A673 (cell line): ENCODE data around the gene ANKRD53.

Source experiments
- CTCF ChIP-seq: fragments of 300-800, 200-600 bp; sonication (generic); conservative IDR thresholded peaks from 2 replicates; pipeline ENCODE4 v1.5.1; 2017; ENCODE audit warnings: low read depth, mild to moderate bottlenecking, antibody characterized with exemption, low read length, moderate library complexity, mixed read lengths
- EZH2 ChIP-seq: fragments of 200-600 bp; sonication (generic); IDR thresholded peaks from 2 replicates; pipeline ENCODE4 v1.6.1; 2017; ENCODE audit warnings: borderline replicate concordance, low read depth, mild to moderate bottlenecking, mixed read lengths, antibody characterized with exemption, low read length; ENCODE audit not compliant: poor library complexity, severe bottlenecking

DNA sequence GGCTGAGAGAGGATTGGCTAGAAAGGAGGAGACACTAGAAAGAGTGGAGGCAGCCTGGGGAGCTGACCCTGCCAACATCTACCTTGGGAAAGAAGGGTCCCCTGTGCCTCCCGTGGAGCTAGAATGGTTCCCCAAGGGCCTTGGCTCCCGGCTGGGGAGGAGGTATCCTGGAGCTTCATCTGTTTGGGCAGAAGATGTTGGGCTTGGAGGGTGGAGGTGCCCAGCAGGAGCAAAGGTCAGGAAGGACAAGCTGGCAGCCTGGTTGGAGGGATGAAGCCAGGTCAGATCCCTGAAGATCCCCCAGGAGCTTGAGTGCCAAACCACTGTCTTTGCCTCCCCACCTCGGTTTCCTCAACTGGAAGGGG, 39.9 kb upstream of the ANKRD53 start:
- no peak for TF ChIP-seq CTCF
- no peak for TF ChIP-seq EZH2
